B cell (primary cell): ENCODE data around the gene POU2F2. TPM values are rescaled to one million over a fixed set of nuclear protein-coding genes. Genes with fewer than 3 reads are reported as not detected.
"Not testable (repeated sequence)": the region's sequence is repeated elsewhere in the genome, so short reads cannot be mapped to it uniquely, and the experiment has no call there.

ENCODE experiments used
- ATAC-seq: fragments of 200-7000 bp; cut with Tn5 transposase; one replicate; pipeline ENCODE4 v1.10.0; 2021; ENCODE audit warnings: low read depth, mild to moderate bottlenecking, moderate number of reproducible peaks, moderate library complexity
- CTCF ChIA-PET: fragments of 350-600 bp; sonication (Branson Sonifier 250); formaldehyde crosslinking; loops from one replicate; lab custom pipeline; 2021; ENCODE audit warnings: antibody characterized with exemption, inconsistent platforms; lab: Charles Lee
- POLR2A ChIA-PET: fragments of 350-600 bp; sonication (Branson Sonifier 250); formaldehyde crosslinking; loops from one replicate; lab custom pipeline; 2021; ENCODE audit warnings: antibody characterized with exemption; lab: Charles Lee
- DNase-seq: peaks from one replicate; pipeline ENCODE4 v3.0.0; 2013
- H2AFZ ChIP-seq: 2 replicates; pipeline ENCODE4 v1.6.1; 2012; ENCODE audit warnings: mild to moderate bottlenecking, low read depth, low read length; ENCODE audit not compliant: insufficient read depth, poor library complexity, severe bottlenecking
- H3K27ac ChIP-seq, 2 donors: 1 replicate in 1 of 2; 2 replicates in 1 of 2; pipeline ENCODE4 v1.5.1; 2012 to 2013; ENCODE audit warnings: low read length in 2 of 2, mild to moderate bottlenecking in 2 of 2, moderate library complexity in 1 of 2
- H3K27me3 ChIP-seq, 4 experiments: fragments of 200-600 bp in 1 of 4; sonication (generic) in 1 of 4; replicated peaks in 1 of 4; 1 replicate in 2 of 4; 2 replicates in 2 of 4; pipeline versions ENCODE4 v1.6.1 to v1.7.0; 2013 to 2016; ENCODE audit warnings: low read length in 3 of 4, mild to moderate bottlenecking in 2 of 4, mixed read lengths in 1 of 4, moderate library complexity in 1 of 4; ENCODE audit not compliant: insufficient read depth in 4 of 4, control insufficient read depth in 3 of 4; ENCODE audit errors: control extremely low read depth in 1 of 4
- H3K36me3 ChIP-seq, 2 experiments: replicated peaks in 1 of 2; 1 replicate in 1 of 2; 2 replicates in 1 of 2; pipeline versions ENCODE4 v1.6.1 to v1.7.1; 2013; ENCODE audit warnings: low read length in 1 of 2; ENCODE audit not compliant: insufficient read depth in 2 of 2, control insufficient read depth in 1 of 2; ENCODE audit errors: control extremely low read depth in 1 of 2, extremely low read depth in 1 of 2
- H3K4me1 ChIP-seq, 2 donors: fragments of 200-600 bp in 1 of 2; sonication (generic) in 1 of 2; 1 replicate in 1 of 2; 2 replicates in 1 of 2; pipeline versions ENCODE4 v1.5.1 to v1.6.1; 2013 to 2017; ENCODE audit warnings: low read length in 2 of 2; ENCODE audit not compliant: control insufficient read depth in 2 of 2, insufficient read depth in 2 of 2
- H3K4me2 ChIP-seq: replicated peaks from 2 replicates; pipeline ENCODE3; 2012; ENCODE audit warnings: mild to moderate bottlenecking, low read depth, low read length; ENCODE audit not compliant: poor library complexity, severe bottlenecking
- H3K4me3 ChIP-seq, 5 experiments: fragments of 200-600 bp in 1 of 5; sonication (generic) in 1 of 5; 1 replicate in 3 of 5; 2 replicates in 2 of 5; pipeline versions ENCODE4 v1.5.1 to v1.7.0; 2011 to 2016; ENCODE audit warnings: low read length in 4 of 5, mild to moderate bottlenecking in 4 of 5, low read depth in 2 of 5, control low read depth in 1 of 5, moderate library complexity in 1 of 5; ENCODE audit not compliant: insufficient read depth in 1 of 5; ENCODE audit errors: control extremely low read depth in 1 of 5, extremely low read depth in 1 of 5
- H3K79me2 ChIP-seq: fragments of 200-600 bp; sonication (generic); one replicate; pipeline ENCODE4 v1.6.0; 2016; ENCODE audit warnings: low read length; ENCODE audit not compliant: control insufficient read depth, insufficient read depth
- H3K9ac ChIP-seq: fragments of 200-600 bp; sonication (generic); 2 replicates; pipeline ENCODE4 v1.6.1; 2017; ENCODE audit warnings: mild to moderate bottlenecking, low read length, moderate library complexity
- H3K9me3 ChIP-seq, 3 donors: one replicate each; pipeline versions ENCODE4 v1.6.1 to v1.7.1; 2013; ENCODE audit warnings: low read length in 2 of 3; ENCODE audit not compliant: control insufficient read depth in 2 of 3, insufficient read depth in 1 of 3; ENCODE audit errors: control extremely low read depth in 1 of 3
- H4K20me1 ChIP-seq: 2 replicates; pipeline ENCODE4 v1.6.0; 2012; ENCODE audit warnings: mild to moderate bottlenecking, low read length; ENCODE audit not compliant: insufficient read depth, control insufficient read depth, poor library complexity, severe bottlenecking
- H3K27ac Mint-ChIP-seq: one replicate; pipeline ENCODE4 v1.8.0; 2021; ENCODE audit warnings: mixed read lengths
- H3K27me3 Mint-ChIP-seq: one replicate; pipeline ENCODE4 v1.8.0; 2021; ENCODE audit warnings: mixed read lengths
- H3K4me1 Mint-ChIP-seq: one replicate; pipeline ENCODE4 v1.8.0; 2021; ENCODE audit warnings: mixed read lengths
- H3K4me3 Mint-ChIP-seq: one replicate; pipeline ENCODE4 v1.8.0; 2021; ENCODE audit warnings: mixed read lengths
- H3K9me3 Mint-ChIP-seq: one replicate; pipeline ENCODE4 v1.8.0; 2022; ENCODE audit warnings: mixed read lengths; ENCODE audit not compliant: insufficient read depth
- WGBS: methylation state at CpG from one replicate; pipeline ENCODE4 v1.1.5; 2013; ENCODE audit warnings: missing lambda C conversion rate; ENCODE audit not compliant: insufficient coverage; 5-methylcytosine and 5-hydroxymethylcytosine counted together
- intact Hi-C: fragments of 100-400 bp; cut with micrococcal nuclease; formaldehyde crosslinking; loops from one replicate; pipeline ENCODE4 v1.10.0; 2022
- polyA plus RNA-seq: library from polyadenylated mRNA; depleted of rRNA; stranded (reverse); fragments of >200 nt; gene quantifications from 2 replicates; pipeline ENCODE4 v1.2.3, GENCODE V29; 2012
- total RNA-seq, 2 donors: library from RNA; stranded (reverse); fragments of 120-200 nt in 1 of 2; gene quantifications; 1 replicate in 1 of 2; 2 replicates in 1 of 2; pipeline versions ENCODE4 v1.2.3 to v1.2.4, GENCODE V29; 2013 to 2022
- TF ChIP-seq, protein P1 (sequence below): fragments of 200-600 bp; IDR thresholded peaks from one replicate; pipeline ENCODE4 v1.8.0; 2022; ENCODE audit warnings: antibody characterized with exemption, mild to moderate bottlenecking

The POU2F2 gene
- total and polyA plus RNA-seq, 2 donors (not counting 1 experiment from before 2014, with no cell fraction given): 152 to 170 TPM

DNA sequence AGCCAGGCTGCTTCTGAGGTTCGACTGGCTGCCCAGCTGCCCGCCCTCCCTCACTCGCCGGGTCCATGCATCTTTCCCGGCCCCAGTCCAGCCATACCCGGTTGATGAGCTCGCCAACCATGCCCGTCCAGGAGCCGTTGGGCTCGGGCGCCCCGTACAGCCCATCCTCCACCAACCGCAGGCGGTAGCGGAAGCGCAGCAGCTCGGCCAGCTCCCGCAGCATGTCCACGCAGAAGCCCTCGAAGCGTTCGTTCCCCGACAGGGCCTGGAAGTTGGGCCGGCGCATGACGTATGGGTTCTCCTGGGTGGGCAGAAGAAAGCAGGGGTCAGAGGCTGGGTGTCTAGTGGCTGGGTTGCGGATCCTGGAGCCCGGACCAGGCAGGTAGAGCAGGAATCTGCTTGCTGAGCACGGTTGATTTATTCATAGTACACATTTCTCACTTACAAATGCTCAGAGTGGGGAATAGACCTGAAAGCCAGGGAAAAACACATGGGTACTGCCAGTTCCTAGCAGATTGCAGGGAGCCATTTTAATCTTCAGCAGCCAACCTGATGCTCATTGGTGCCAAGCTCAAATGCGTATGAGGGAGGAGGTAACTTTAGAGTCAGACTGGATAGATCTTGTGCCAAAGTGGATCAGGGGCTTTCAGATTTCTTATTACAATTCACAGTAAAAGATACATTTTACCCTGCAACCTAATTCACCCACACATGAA, 89.6 kb downstream of the POU2F2 start:
- H4K20me1 ChIP-seq: no peaks in the 10 kb centered on the region
- no peak overlapping the region for H3K9ac ChIP-seq
- H3K27me3 ChIP-seq: no peaks in the 10 kb centered on the region
- H3K4me1 ChIP-seq: no peaks in the 10 kb centered on the region
- WGBS: 95% methylated on average over 23 of the region's 30 CpGs
- TF ChIP-seq, protein P1, sequence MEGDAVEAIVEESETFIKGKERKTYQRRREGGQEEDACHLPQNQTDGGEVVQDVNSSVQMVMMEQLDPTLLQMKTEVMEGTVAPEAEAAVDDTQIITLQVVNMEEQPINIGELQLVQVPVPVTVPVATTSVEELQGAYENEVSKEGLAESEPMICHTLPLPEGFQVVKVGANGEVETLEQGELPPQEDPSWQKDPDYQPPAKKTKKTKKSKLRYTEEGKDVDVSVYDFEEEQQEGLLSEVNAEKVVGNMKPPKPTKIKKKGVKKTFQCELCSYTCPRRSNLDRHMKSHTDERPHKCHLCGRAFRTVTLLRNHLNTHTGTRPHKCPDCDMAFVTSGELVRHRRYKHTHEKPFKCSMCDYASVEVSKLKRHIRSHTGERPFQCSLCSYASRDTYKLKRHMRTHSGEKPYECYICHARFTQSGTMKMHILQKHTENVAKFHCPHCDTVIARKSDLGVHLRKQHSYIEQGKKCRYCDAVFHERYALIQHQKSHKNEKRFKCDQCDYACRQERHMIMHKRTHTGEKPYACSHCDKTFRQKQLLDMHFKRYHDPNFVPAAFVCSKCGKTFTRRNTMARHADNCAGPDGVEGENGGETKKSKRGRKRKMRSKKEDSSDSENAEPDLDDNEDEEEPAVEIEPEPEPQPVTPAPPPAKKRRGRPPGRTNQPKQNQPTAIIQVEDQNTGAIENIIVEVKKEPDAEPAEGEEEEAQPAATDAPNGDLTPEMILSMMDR: no peak
- Mint-ChIP-seq H3K4me3 (no peak overlapping the region), H3K9me3 (no peaks in the 10 kb centered on the region), H3K27ac (no peak overlapping the region), H3K27me3 (no peaks in the 10 kb centered on the region), H3K4me1 (no peaks in the 10 kb centered on the region)
- H3K4me3 ChIP-seq: no peak overlapping the region
- H3K79me2 ChIP-seq: no peaks in the 10 kb centered on the region
- H3K9me3 ChIP-seq: no peaks in the 10 kb centered on the region
- no peak for DNase-seq
- H3K36me3 ChIP-seq: no peaks in the 10 kb centered on the region
- no peak overlapping the region for H3K4me2 ChIP-seq
- no peak for ATAC-seq
- intact Hi-C loops: no loop called here
- H2AFZ ChIP-seq: no peak overlapping the region
- H3K27ac ChIP-seq: no peak overlapping the region
- CTCF ChIA-PET: interaction anchor here (1.4 kb wide), 1 partner anchor 12 kb away, joined by 3 read pairs; no protein-coding TSS in a partner anchor
- POLR2A ChIA-PET: no interaction called here

DNA sequence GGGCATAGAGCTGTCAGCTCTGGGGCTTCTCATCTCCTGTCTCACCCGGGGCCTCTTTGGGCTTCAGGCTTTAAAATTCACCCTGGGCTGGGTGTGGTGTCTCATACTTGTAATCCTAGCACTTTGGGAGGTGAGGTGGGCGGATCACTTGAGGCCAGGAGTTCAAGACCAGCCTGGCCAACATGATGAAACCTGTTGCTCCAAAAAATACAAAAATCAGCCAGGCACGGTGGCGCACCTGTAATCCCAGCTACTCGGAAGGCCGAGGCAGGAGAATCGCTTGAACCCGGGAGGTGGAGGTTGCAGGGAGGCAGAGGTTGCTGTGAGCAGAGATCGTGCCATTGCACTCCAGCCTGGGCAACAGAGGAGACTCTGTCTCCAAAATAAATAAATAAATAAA, 91.8 kb downstream of the POU2F2 start:
- H3K4me2 ChIP-seq, ATAC-seq, H3K9ac ChIP-seq, H3K9me3 ChIP-seq, intact Hi-C loops, H3K4me3 Mint-ChIP-seq, DNase-seq, CTCF ChIA-PET, H3K4me1 Mint-ChIP-seq, H3K36me3 ChIP-seq, H3K79me2 ChIP-seq, H3K27me3 Mint-ChIP-seq, H2AFZ ChIP-seq, H3K27ac ChIP-seq, H3K4me3 ChIP-seq, H3K4me1 ChIP-seq, H4K20me1 ChIP-seq, H3K27ac Mint-ChIP-seq, H3K27me3 ChIP-seq, POLR2A ChIA-PET, H3K9me3 Mint-ChIP-seq: not testable (repeated sequence)
- WGBS: 88% methylated on average over 6 of the region's 9 CpGs
